ENCODE measurements around the gene ZBTB2. TPM values are rescaled to one million over a fixed set of nuclear protein-coding genes. Genes with fewer than 3 reads are reported as not detected.
A peak's percentile ranks its signal among the peaks of the same experiment; 100 is the strongest.

ZBTB2 gene
- total RNA-seq, 2 experiments from 2014 or later: 16.4 to 17.0 TPM

DNA sequence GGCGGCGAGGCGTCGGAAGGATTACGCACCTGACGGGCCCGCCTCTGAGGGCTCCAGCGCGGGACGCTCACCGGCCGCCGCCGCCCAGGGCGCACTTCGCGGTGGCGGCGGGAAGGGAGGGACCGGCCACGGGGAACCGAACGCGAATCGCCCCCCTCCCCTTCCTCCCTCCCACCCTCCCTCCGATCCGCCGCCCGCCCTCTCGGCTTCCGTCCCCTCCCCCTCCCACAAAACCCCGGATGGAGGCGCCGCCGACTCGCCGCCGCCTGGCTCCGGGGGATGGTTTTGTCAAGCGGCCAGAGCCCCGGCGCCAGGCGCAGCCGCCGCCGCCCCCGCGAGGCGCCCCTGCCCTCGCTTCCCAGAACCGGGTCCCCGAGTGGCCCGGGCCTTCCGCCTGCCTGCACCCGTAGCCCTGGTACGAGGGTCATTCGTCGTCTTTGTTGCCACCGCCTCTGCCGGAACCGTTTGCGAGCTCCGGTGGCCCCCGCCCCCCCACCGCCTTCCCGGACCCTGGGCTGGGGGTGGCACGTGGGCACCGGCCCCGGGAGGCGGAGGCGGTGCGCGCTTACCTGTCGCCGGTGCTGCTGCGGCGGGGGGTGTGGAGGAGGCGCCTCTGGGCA lies 398 bp downstream of the ZBTB2 start:
- intact Hi-C loops (cut with micrococcal nuclease; ENCODE audit: unreplicated experiment): loop anchor here (1.0 to 5.0 kb wide), 3 partner anchors 61 to 1591 kb away; partner anchors contain the start of genes FBXO5 and RMND1
- H3K4me1 ChIP-seq (ENCODE audit: insufficient read depth, low read length, poor library complexity, severe bottlenecking): peaks cover 59% of the 10 kb centered on the region

DNA sequence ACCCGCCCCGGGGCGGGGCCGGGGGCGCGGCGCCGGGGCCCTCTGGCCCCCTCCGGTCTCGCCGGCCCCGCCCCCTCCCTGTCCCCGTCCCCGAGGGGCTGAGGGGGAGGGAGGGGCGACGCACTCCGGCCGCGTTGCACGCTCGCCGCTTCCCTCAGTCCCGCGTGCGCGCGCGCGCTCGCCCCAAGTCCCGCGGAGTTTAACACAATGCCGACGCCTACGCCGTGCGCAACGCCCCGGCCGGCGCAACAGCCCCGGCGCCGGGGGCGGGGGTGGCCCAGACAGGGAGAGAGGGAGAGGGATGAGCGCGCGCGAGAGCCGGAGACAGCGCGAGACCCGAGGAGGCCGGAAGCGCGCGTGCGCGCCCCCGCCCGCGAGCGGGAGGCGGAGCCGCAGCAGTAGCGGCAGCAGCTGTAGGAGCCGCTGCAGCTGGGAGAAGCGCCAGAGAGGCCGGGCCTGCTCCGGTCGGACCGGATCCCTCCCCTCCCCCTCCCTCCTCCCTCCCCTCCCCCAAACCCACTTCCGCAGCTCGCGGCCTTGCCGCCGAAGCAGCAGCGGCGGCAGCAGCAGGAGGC lies 996 bp downstream of the ZBTB2 start:
- no peak overlapping the region for H2AFZ ChIP-seq (ENCODE audit: low read length)
- H3K4me2 ChIP-seq (ENCODE audit: low read length): peak overlapping the region; percentile 16; the same call in 1 of the 2 replicates
- DNase-seq (ENCODE audit: low spot score): peak; percentile 99
- no peak for TF ChIP-seq EZH2phosphoT487 (IDR thresholded peaks at IDR 0.05; ENCODE audit: borderline replicate concordance, low read depth, low read length)
- TF ChIP-seq, protein P1, sequence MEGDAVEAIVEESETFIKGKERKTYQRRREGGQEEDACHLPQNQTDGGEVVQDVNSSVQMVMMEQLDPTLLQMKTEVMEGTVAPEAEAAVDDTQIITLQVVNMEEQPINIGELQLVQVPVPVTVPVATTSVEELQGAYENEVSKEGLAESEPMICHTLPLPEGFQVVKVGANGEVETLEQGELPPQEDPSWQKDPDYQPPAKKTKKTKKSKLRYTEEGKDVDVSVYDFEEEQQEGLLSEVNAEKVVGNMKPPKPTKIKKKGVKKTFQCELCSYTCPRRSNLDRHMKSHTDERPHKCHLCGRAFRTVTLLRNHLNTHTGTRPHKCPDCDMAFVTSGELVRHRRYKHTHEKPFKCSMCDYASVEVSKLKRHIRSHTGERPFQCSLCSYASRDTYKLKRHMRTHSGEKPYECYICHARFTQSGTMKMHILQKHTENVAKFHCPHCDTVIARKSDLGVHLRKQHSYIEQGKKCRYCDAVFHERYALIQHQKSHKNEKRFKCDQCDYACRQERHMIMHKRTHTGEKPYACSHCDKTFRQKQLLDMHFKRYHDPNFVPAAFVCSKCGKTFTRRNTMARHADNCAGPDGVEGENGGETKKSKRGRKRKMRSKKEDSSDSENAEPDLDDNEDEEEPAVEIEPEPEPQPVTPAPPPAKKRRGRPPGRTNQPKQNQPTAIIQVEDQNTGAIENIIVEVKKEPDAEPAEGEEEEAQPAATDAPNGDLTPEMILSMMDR (conservative IDR thresholded peaks at IDR 0.05; ENCODE audit: low read length): no peak
- POLR2A ChIA-PET: interaction anchor here (0.5 to 1.7 kb wide), 3 partner anchors 27 to 61 kb away, joined by 3 to 6 read pairs (median 4); partner anchors contain the start of gene RMND1
- H3K4me3 ChIP-seq (ENCODE audit: low read depth, low read length, poor library complexity, severe bottlenecking): peak overlapping the region; percentile 99
- CTCF ChIA-PET (ENCODE audit: unreplicated experiment): no interaction called here
- peaks cover 81% of the 10 kb centered on the region for H3K79me2 ChIP-seq (ENCODE audit: insufficient read depth, low read depth, low read length)
- H3K9me2 ChIP-seq (ENCODE audit: insufficient read depth, low read length): no peaks in the 10 kb centered on the region
- H4K20me1 ChIP-seq (ENCODE audit: insufficient read depth, low read length): peaks cover 29% of the 10 kb centered on the region
- H3K27ac ChIP-seq (ENCODE audit: low read depth, low read length, poor library complexity, severe bottlenecking): peak overlapping the region; percentile 97
- BruUV-seq (replicated peaks): no TSS peak
- intact Hi-C loops (cut with micrococcal nuclease; ENCODE audit: unreplicated experiment): loop anchor here (1.0 to 5.0 kb wide), 3 partner anchors 62 to 1592 kb away; partner anchors contain the start of genes FBXO5 and RMND1
- no peaks in the 10 kb centered on the region for H3K9me3 ChIP-seq (ENCODE audit: low read length)
- H3K4me1 ChIP-seq (ENCODE audit: insufficient read depth, low read length, poor library complexity, severe bottlenecking): peaks cover 55% of the 10 kb centered on the region
- H3K36me3 ChIP-seq (ENCODE audit: insufficient read depth, low read length): peaks cover 54% of the 10 kb centered on the region

More for the DNA sequence above, 398 bp downstream of the ZBTB2 start:
- Histone ChIP-seq H3K4me2 (ENCODE audit: low read length) (peak overlapping the region; percentile 77), H2AFZ (ENCODE audit: low read length) (no peak overlapping the region; the same call in 1 of the 2 replicates), H3K79me2 (ENCODE audit: insufficient read depth, low read depth, low read length) (peaks cover 81% of the 10 kb centered on the region), H3K9me3 (ENCODE audit: low read length) (no peaks in the 10 kb centered on the region), H3K36me3 (ENCODE audit: insufficient read depth, low read length) (peaks cover 54% of the 10 kb centered on the region), H3K9me2 (ENCODE audit: insufficient read depth, low read length) (no peaks in the 10 kb centered on the region), H3K27ac (ENCODE audit: low read depth, low read length, poor library complexity, severe bottlenecking) (peak overlapping the region; percentile 97), H4K20me1 (ENCODE audit: insufficient read depth, low read length) (peaks cover 32% of the 10 kb centered on the region), H3K4me3 (ENCODE audit: low read depth, low read length, poor library complexity, severe bottlenecking) (peak overlapping the region; percentile 99)
- no TSS peak for BruUV-seq (replicated peaks)
- ChIA-PET POLR2A (interaction anchor here (1.7 kb wide), 1 partner anchor 61 kb away, joined by 6 read pairs; the partner anchor contains the start of gene RMND1), CTCF (ENCODE audit: unreplicated experiment) (no interaction called here)
- DNase-seq (ENCODE audit: low spot score): peak; percentile 78
- TF ChIP-seq, protein P1 (conservative IDR thresholded peaks at IDR 0.05; ENCODE audit: low read length): no peak
- no peak for TF ChIP-seq EZH2phosphoT487 (IDR thresholded peaks at IDR 0.05; ENCODE audit: borderline replicate concordance, low read depth, low read length)
